GM23248 (cell line): ENCODE results near the gene CDH4. TPM values are rescaled to one million over a fixed set of nuclear protein-coding genes. Genes with fewer than 3 reads are reported as not detected.
A peak's percentile ranks its signal among the peaks of the same experiment; 100 is the strongest.

Experiments
- DNase-seq: peaks from one replicate; pipeline ENCODE4 v3.0.0-alpha.2; 2015
- H2AFZ ChIP-seq: fragments of 200-600 bp; sonication (generic); 2 replicates; pipeline ENCODE4 v1.6.1; 2016; ENCODE audit warnings: antibody characterized with exemption
- H3F3A ChIP-seq: fragments of 200-600 bp; sonication (generic); 2 replicates; pipeline ENCODE4 v1.6.1; 2016; ENCODE audit warnings: mild to moderate bottlenecking, antibody characterized with exemption, mixed run types; ENCODE audit not compliant: insufficient read depth
- H3K27ac ChIP-seq: fragments of 200-600 bp; sonication (generic); 2 replicates; pipeline ENCODE4 v1.5.1; 2016; ENCODE audit warnings: mild to moderate bottlenecking
- H3K27me3 ChIP-seq: fragments of 200-600 bp; sonication (generic); replicated peaks from 2 replicates; pipeline ENCODE4 v1.6.1; 2016; ENCODE audit warnings: mild to moderate bottlenecking; ENCODE audit not compliant: insufficient read depth
- H3K36me3 ChIP-seq: fragments of 200-600 bp; sonication (generic); 2 replicates; pipeline ENCODE4 v1.6.1; 2016; ENCODE audit warnings: low read depth, mild to moderate bottlenecking
- H3K4me1 ChIP-seq: fragments of 200-600 bp; sonication (generic); 2 replicates; pipeline ENCODE4 v1.6.1; 2016; ENCODE audit warnings: mild to moderate bottlenecking; ENCODE audit not compliant: insufficient read depth
- H3K4me2 ChIP-seq: fragments of 200-600 bp; sonication (generic); one replicate; pipeline ENCODE4 v1.6.1; 2016; ENCODE audit warnings: mild to moderate bottlenecking; ENCODE audit not compliant: unreplicated experiment
- H3K4me3 ChIP-seq: fragments of 200-600 bp; sonication (generic); 2 replicates; pipeline ENCODE4 v1.5.1; 2016; ENCODE audit warnings: mild to moderate bottlenecking
- H3K79me2 ChIP-seq: fragments of 200-600 bp; sonication (generic); 2 replicates; pipeline ENCODE4 v1.6.1; 2016; ENCODE audit warnings: mild to moderate bottlenecking; ENCODE audit not compliant: insufficient read depth
- H3K9ac ChIP-seq: fragments of 200-600 bp; sonication (generic); 2 replicates; pipeline ENCODE4 v1.6.1; 2016; ENCODE audit warnings: mild to moderate bottlenecking
- H3K9me2 ChIP-seq: fragments of 200-600 bp; sonication (generic); 2 replicates; pipeline ENCODE4 v1.6.1; 2016; ENCODE audit warnings: mixed run types, mild to moderate bottlenecking, moderate library complexity; ENCODE audit not compliant: insufficient read depth
- H3K9me3 ChIP-seq: fragments of 200-600 bp; sonication (generic); one replicate; pipeline ENCODE4 v1.6.1; 2017; ENCODE audit warnings: low read depth
- H4K20me1 ChIP-seq: fragments of 200-600 bp; sonication (generic); 2 replicates; pipeline ENCODE4 v1.6.0; 2016; ENCODE audit not compliant: insufficient read depth
- EZH2 ChIP-seq: fragments of 200-600 bp; sonication (generic); IDR thresholded peaks from 2 replicates; pipeline ENCODE4 v1.6.1; 2018; ENCODE audit warnings: antibody characterized with exemption, mild to moderate bottlenecking; ENCODE audit not compliant: insufficient read depth, poor library complexity, severe bottlenecking
- EZH2phosphoT487 ChIP-seq: fragments of 200-600 bp; sonication (generic); IDR thresholded peaks from 2 replicates; pipeline ENCODE4 v1.6.1; 2018; ENCODE audit warnings: antibody characterized with exemption, moderate library complexity, mild to moderate bottlenecking, low read depth; ENCODE audit not compliant: insufficient read depth
- WGBS, 2 experiments: methylation state at CpG; one replicate each; pipeline ENCODE4 v1.1.6; 2015 to 2017; ENCODE audit warnings: low lambda C conversion rate in 2 of 2, low coverage in 1 of 2; ENCODE audit errors: missing lambda C conversion rate in 2 of 2; 5-methylcytosine and 5-hydroxymethylcytosine counted together
- in situ Hi-C: fragments of 300-500 bp; cut with MboI; formaldehyde crosslinking; loops from 2 replicates; pipeline ENCODE4 v1.15.0; 2020
- polyA plus RNA-seq: library from polyadenylated mRNA; unstranded; fragments of >200 nt; fragmentation: Nextera tagmentation; extraction: Ambion mirVana; gene quantifications from 2 replicates; pipeline ENCODE4 v1.2.1, GENCODE V29; 2016
- total RNA-seq: library from RNA; depleted of rRNA; stranded (reverse); fragments of >200 nt; shearing (Covaris generic); gene quantifications from 2 replicates; pipeline ENCODE4 v1.2.3, GENCODE V29; 2014

The CDH4 gene
- total and polyA plus RNA-seq, 2 experiments from 2014 or later, result 1.1 to 3.9 TPM

- in situ Hi-C loops, result no loop called here
These were observed 703.8 kb downstream of the CDH4 start for GRCh38 chr20:61955668-61956395.

GRCh38 chr20:61956396-61957342 lies 704.6 kb downstream of the CDH4 start:
- no peak overlapping the region for H3K27ac ChIP-seq
- H2AFZ ChIP-seq, result no peak overlapping the region
- no peaks in the 10 kb centered on the region for H3K79me2 ChIP-seq
- H4K20me1 ChIP-seq, result no peaks in the 10 kb centered on the region
- no peak overlapping the region for H3K9ac ChIP-seq
- no peak overlapping the region for H3K4me2 ChIP-seq
- no peaks in the 10 kb centered on the region for H3K9me3 ChIP-seq
- in situ Hi-C loops, result no loop called here
- H3K36me3 ChIP-seq, result no peaks in the 10 kb centered on the region
- no peak for DNase-seq
- no peaks in the 10 kb centered on the region for H3K4me1 ChIP-seq
- no peaks in the 10 kb centered on the region for H3K9me2 ChIP-seq
- no peak for TF ChIP-seq EZH2phosphoT487
- no peak for TF ChIP-seq EZH2
- no peak overlapping the region for H3K4me3 ChIP-seq
- peaks cover 16% of the 10 kb centered on the region for H3K27me3 ChIP-seq
- WGBS, 2 experiments, result 35 to 38% methylated on average over 12 of the region's 12 CpGs
- H3F3A ChIP-seq, result no peaks in the 10 kb centered on the region

More at GRCh38 chr20:61955668-61956395, 703.8 kb downstream of the CDH4 start:
- H3K9me2 ChIP-seq, result no peaks in the 10 kb centered on the region
- no peak for DNase-seq
- no peaks in the 10 kb centered on the region for H4K20me1 ChIP-seq
- H3K9ac ChIP-seq, result no peak overlapping the region
- TF ChIP-seq EZH2phosphoT487 (no peak), EZH2 (no peak)
- no peaks in the 10 kb centered on the region for H3K79me2 ChIP-seq
- H3K27ac ChIP-seq, result no peak overlapping the region
- 34% methylated on average over 6 of the region's 6 CpGs for WGBS, 2 experiments
- H3K4me3 ChIP-seq, result no peak overlapping the region
- peaks cover 16% of the 10 kb centered on the region for H3K27me3 ChIP-seq
- H3F3A ChIP-seq, result no peaks in the 10 kb centered on the region
- H3K36me3 ChIP-seq, result no peaks in the 10 kb centered on the region
- H2AFZ ChIP-seq, result no peak overlapping the region
- no peaks in the 10 kb centered on the region for H3K4me1 ChIP-seq
- no peaks in the 10 kb centered on the region for H3K9me3 ChIP-seq
- H3K4me2 ChIP-seq, result no peak overlapping the region

- no peaks in the 10 kb centered on the region for H3K9me3 ChIP-seq
- H3K79me2 ChIP-seq, result no peaks in the 10 kb centered on the region
- H3K9me2 ChIP-seq, result no peaks in the 10 kb centered on the region
- no peak overlapping the region for H3K27ac ChIP-seq
- no peak overlapping the region for H3K9ac ChIP-seq
- no peak overlapping the region for H3K4me2 ChIP-seq
- WGBS, 2 experiments, result 58 to 59% methylated on average over 12 of the region's 12 CpGs
- no peak overlapping the region for H3K4me3 ChIP-seq
- no peaks in the 10 kb centered on the region for H3K36me3 ChIP-seq
- no peak for TF ChIP-seq EZH2
- TF ChIP-seq EZH2phosphoT487, result no peak
- H3K27me3 ChIP-seq, result peaks cover 16% of the 10 kb centered on the region
- H3F3A ChIP-seq, result no peaks in the 10 kb centered on the region
- no peaks in the 10 kb centered on the region for H4K20me1 ChIP-seq
- H2AFZ ChIP-seq, result no peak overlapping the region
- H3K4me1 ChIP-seq, result no peaks in the 10 kb centered on the region
- DNase-seq, result peak; percentile 14
- in situ Hi-C loops, result no loop called here
These were observed 706.1 kb downstream of the CDH4 start for GRCh38 chr20:61957961-61958715.
